ENCODE data around the gene IL21R.

DNA sequence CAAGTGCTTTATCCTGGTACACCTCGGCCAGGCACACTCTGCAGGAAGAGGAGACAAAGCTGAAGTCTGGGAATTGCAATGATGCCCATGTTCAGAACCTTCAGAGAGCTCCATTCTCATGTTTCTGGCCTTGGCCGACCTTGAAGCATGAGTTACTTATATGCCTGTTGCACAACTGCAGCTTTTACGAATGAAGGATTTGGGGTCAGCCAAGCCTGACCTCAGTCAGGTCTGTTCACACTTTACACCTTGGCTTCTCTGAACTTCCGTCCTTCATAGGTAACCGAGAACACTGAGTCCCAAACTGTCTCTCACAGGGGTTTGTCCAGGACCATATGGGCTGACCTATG is 81.1 kb downstream of the IL21R start:
- TF ChIP-seq, protein P1, sequence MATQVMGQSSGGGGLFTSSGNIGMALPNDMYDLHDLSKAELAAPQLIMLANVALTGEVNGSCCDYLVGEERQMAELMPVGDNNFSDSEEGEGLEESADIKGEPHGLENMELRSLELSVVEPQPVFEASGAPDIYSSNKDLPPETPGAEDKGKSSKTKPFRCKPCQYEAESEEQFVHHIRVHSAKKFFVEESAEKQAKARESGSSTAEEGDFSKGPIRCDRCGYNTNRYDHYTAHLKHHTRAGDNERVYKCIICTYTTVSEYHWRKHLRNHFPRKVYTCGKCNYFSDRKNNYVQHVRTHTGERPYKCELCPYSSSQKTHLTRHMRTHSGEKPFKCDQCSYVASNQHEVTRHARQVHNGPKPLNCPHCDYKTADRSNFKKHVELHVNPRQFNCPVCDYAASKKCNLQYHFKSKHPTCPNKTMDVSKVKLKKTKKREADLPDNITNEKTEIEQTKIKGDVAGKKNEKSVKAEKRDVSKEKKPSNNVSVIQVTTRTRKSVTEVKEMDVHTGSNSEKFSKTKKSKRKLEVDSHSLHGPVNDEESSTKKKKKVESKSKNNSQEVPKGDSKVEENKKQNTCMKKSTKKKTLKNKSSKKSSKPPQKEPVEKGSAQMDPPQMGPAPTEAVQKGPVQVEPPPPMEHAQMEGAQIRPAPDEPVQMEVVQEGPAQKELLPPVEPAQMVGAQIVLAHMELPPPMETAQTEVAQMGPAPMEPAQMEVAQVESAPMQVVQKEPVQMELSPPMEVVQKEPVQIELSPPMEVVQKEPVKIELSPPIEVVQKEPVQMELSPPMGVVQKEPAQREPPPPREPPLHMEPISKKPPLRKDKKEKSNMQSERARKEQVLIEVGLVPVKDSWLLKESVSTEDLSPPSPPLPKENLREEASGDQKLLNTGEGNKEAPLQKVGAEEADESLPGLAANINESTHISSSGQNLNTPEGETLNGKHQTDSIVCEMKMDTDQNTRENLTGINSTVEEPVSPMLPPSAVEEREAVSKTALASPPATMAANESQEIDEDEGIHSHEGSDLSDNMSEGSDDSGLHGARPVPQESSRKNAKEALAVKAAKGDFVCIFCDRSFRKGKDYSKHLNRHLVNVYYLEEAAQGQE (IDR thresholded peaks at IDR 0.05; ENCODE audit: insufficient replicate concordance, low read depth): no peak
- TF ChIP-seq, protein P2, sequence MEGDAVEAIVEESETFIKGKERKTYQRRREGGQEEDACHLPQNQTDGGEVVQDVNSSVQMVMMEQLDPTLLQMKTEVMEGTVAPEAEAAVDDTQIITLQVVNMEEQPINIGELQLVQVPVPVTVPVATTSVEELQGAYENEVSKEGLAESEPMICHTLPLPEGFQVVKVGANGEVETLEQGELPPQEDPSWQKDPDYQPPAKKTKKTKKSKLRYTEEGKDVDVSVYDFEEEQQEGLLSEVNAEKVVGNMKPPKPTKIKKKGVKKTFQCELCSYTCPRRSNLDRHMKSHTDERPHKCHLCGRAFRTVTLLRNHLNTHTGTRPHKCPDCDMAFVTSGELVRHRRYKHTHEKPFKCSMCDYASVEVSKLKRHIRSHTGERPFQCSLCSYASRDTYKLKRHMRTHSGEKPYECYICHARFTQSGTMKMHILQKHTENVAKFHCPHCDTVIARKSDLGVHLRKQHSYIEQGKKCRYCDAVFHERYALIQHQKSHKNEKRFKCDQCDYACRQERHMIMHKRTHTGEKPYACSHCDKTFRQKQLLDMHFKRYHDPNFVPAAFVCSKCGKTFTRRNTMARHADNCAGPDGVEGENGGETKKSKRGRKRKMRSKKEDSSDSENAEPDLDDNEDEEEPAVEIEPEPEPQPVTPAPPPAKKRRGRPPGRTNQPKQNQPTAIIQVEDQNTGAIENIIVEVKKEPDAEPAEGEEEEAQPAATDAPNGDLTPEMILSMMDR (IDR thresholded peaks at IDR 0.05; ENCODE audit: insufficient read depth, low read length): no peak
- TF ChIP-seq GABPA (IDR thresholded peaks at IDR 0.05; ENCODE audit: low read depth) (no peak), POLR2AphosphoS5 (IDR thresholded peaks at IDR 0.05; ENCODE audit: low read depth) (no peak)
